Stimulated activated CD4-positive, alpha-beta T cell treated with anti-CD3 and anti-CD28 coated beads, Interleukin-4, amount 100 ng/mL, for 24 hours (primary cell): Measurements from ENCODE around the gene ZAR1.

ENCODE experiments used
- DNase-seq: peaks from one replicate; pipeline ENCODE4 v3.0.0-alpha.2; 2020

Gene ZAR1

GRCh38 chr4:48490680-48491513 lies 845 bp downstream of the ZAR1 start:
- DNase-seq = no peak

DNA sequence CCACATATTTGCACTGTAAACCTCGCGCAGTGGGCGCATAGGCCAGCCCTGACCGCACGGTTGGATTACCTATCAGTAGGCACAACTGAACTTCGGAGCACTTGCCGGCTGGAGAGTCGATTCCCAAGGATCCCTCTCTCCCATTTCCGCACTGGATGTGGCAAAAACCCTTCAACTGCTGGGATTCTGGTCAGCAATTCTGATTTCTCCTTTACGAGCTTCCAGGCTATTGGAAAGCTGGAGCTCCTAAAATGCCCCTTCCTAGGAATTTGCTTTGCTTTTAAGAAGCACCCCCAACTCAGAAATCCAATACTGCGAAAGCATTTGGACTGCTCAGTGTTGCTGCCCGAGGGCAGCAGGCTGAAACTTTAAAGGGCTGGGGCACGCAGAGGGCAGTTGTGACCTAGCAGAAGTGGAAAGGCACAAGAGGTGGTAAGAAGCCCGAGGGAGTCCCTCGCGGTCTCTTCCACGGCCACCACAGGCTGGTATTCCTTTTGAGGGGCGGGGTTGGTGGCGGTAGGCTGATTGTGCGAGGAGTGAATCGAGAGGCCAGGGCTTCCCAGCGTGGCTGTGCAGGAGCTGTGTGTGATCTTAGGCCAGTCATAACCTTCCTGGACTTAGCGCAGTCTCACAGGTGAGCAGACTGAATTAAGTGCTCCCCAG lies 1.6 kb downstream of the ZAR1 start:
- DNase-seq = no peak

DNA sequence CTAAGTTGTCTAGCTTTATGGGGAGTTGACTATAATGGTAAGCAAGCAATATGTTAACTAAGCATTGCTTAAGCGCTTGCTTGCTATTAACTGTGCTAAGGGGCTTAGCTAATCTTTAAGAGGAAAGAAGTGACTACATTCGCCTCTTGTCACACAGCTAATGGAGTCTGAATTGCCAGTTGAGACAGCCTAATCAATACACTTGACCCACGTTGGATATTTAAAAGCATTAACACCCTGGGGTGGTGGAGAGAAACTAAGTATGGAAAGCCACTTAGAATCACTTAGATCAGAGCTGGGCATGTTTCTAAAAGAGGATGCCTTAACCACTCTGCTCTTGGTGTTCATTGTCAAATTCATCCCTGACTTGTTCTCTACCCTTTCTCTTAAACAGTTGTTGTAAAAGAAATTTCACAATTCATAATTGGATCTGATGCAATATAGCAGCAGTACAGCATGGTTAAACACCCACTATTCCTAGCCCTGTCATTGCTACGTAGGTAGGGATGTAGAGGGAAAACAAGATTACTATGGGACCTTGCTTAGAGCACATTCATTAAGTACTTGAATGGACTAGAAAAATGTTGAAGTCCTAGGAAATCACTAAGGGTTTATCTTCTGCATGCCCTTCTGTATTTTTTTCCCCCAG lies 3.5 kb downstream of the ZAR1 start:
- DNase-seq = no peak

DNA sequence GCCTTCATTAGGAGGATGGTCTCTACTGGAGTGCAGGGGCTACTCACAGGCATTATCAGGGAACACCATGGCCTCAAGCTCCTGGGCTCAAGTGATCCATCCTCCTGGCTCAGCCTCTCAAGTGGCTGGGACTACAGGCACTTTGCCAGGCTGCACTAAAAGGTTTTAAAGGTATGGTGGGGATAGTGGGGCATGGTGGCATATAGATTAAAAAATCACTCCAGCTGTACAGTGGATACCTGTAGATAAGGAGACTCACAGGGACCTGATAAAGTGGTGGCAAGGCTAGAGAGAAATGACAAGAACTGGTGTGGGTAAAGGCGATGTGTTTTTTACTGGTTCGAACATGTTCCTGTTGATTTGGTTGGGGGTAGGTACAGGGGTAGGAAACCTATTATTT lies 5.9 kb downstream of the ZAR1 start:
- no peak for DNase-seq

GRCh38 chr4:48498895-48499294 lies 8.8 kb downstream of the ZAR1 start:
- DNase-seq = no peak

DNA sequence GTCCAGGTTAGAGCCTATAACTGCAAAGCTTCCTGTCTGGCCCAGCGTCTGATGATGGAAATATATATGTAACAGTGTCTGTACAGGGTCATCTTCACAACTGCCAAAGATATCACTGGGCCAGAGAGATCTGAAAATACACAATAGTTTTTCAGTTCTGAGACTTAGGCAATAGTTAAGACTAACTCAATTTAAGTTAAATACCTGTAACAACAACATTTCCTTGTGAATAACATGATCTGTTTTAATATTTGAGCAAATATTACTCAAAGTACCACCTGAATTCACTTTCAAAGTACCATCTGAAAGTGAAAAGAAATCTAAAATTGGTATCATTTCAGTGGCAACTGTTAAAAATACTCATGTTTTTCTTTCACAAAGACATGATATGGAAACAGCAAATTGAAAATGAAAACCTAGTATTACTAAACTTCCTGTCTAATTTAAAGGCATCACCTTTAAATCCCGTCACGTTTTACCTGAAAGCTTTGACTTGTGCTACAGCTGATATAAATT lies 9.6 kb downstream of the ZAR1 start:
- no peak for DNase-seq

GRCh38 chr4:48503233-48504025 lies 13.4 kb downstream of the ZAR1 start:
- DNase-seq = no peak

- no peak for DNase-seq
Observed at GRCh38 chr4:48504026-48504330, 13.9 kb downstream of the ZAR1 start.

GRCh38 chr4:48504352-48504751 lies 14.3 kb downstream of the ZAR1 start:
- no peak for DNase-seq

DNA sequence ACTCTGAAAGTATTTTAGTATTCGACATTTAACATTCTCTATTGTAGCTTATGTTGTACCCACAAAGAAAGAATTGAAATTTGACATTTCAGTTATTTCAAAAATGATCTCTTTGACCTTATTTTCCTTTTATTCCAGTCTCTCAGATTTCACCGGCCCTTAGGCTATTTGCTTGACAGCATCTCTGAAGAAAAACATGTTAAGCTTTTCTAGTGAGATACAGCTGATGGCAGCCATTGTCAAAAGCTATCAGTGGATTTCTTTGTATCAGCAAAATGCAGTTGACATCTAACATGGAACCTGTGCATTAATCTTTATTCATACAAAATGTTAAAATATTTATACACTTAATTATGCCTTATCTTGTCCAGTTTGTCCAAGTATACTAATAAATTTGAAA lies 16.7 kb downstream of the ZAR1 start:
- DNase-seq = no peak

- DNase-seq = no peak
Observed at GRCh38 chr4:48509543-48509942, 19.5 kb downstream of the ZAR1 start.

DNA sequence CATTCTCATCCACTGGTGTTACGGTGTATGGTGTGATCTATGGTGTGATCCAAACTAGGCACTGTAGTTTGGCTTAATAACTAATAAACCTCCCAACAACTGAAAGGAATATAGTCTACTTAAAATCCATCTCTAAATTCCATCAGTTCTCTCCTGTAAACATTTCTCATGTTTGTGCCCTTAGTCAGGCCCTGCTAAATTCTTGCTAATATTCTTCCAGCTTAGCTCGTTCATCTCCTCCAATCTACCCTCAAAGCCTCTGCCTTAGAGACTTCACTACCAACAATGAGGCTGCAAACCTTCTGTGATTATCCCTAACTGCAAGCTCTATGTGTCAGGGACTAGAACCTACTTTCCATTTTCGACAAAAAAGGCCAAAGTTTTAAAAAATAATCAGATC lies 28.1 kb downstream of the ZAR1 start:
- DNase-seq = no peak

GRCh38 chr4:48526406-48526805 lies 36.4 kb downstream of the ZAR1 start:
- no peak for DNase-seq

- no peak for DNase-seq
Observed at GRCh38 chr4:48538358-48538757, 48.3 kb downstream of the ZAR1 start.

- DNase-seq = no peak
Observed at GRCh38 chr4:48539597-48539996, 49.5 kb downstream of the ZAR1 start.

DNA sequence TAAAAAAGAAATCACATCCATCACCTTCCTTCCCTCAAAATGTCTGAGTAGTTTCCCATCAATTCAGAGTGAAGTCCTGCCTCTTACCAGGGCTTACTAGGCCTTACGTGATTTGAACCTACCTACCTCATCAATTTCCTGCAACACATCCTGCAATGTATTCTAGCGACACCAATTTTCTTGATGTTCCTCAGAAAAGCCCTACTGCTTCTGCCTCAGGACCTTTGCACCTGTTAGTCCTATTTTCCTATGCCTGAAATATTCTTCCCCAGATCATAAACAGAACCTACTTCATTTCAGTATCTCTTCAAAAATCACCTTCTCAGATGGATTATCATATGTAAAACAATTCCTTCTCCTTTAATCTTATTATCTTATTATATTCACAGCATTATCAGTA lies 52.8 kb downstream of the ZAR1 start:
- DNase-seq = no peak

DNA sequence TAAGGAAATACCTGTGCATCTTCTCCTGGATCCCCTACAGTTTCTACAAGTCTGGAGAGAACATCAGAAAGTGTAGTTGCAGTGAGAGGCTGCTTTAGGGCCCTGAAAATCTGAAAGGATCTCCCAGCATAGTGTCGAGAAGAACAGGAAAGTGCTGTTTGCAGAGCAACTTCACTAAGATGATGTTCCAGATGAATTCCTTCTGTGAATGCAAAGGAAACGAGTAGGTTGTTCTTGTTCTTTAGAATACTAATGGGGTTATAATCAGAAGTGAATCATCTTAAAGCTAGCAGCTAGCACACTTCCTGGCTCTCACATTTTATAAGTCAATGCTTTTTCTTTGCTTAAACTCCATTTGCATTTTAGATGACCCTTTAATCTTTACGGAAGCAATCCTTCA lies 53.7 kb downstream of the ZAR1 start:
- DNase-seq = no peak
